GM12878 (cell line): Measurements from ENCODE around the gene GABRB2. TPM values are rescaled to one million over a fixed set of nuclear protein-coding genes. Genes with fewer than 3 reads are reported as not detected.

ENCODE experiments used
- FOS ChIP-seq: IDR thresholded peaks from 3 replicates; pipeline ENCODE4 v1.6.1; 2011; ENCODE audit warnings: borderline replicate concordance; ENCODE audit not compliant: insufficient read length; ENCODE audit errors: extremely low read depth
- JUND ChIP-seq: IDR thresholded peaks from 2 replicates; pipeline ENCODE4 v1.6.1; 2012; ENCODE audit warnings: low read depth, mild to moderate bottlenecking, low read length, improper control_type of control experiment, moderate library complexity
- MYB ChIP-seq: fragments of 150-350 bp; IDR thresholded peaks from 2 replicates; pipeline ENCODE4 v1.6.1; 2014; ENCODE audit warnings: mild to moderate bottlenecking, low read depth, low read length, borderline replicate concordance
- NBN ChIP-seq: fragments of 450-650 bp; IDR thresholded peaks from 2 replicates; pipeline ENCODE4 v1.6.1; 2016
- NFIC ChIP-seq: IDR thresholded peaks from 2 replicates; pipeline ENCODE4 v1.6.1; 2012; ENCODE audit warnings: low read depth, mild to moderate bottlenecking, inconsistent platforms, low read length, moderate library complexity
- NFXL1 ChIP-seq: fragments of 450-650 bp; IDR thresholded peaks from 2 replicates; pipeline ENCODE4 v1.6.1; 2017; ENCODE audit warnings: antibody characterized with exemption, mild to moderate bottlenecking, borderline replicate concordance
- STAT1 ChIP-seq: fragments of 450-650 bp; conservative IDR thresholded peaks from 2 replicates; pipeline ENCODE4 v1.6.1; 2014; ENCODE audit warnings: antibody characterized with exemption, mild to moderate bottlenecking
- ZNF384 ChIP-seq: IDR thresholded peaks from 2 replicates; pipeline ENCODE4 v1.6.1; 2012; ENCODE audit warnings: low read depth, mild to moderate bottlenecking, low read length, improper control_type of control experiment, borderline replicate concordance
- polyA plus RNA-seq, 11 experiments: library from polyadenylated mRNA; depleted of rRNA in 4 of 11; unstranded in 6 of 11; stranded (reverse) in 5 of 11; fragments of >200 nt; fragmentation: Nextera tagmentation in 4 of 11; fragmentation: Illumina TruSeq in 1 of 11; extraction: Ambion mirVana in 4 of 11; extraction: Trizol in 1 of 11; gene quantifications; 1 replicate in 1 of 11; 2 replicates in 10 of 11; pipeline versions ENCODE4 v1.2.1 to v1.2.3, GENCODE V29; 2011 to 2016; ENCODE audit warnings: inconsistent platforms in 2 of 11, missing spikeins in 2 of 11, low read depth in 1 of 11
- total RNA-seq, 4 experiments: library from RNA; depleted of rRNA in 3 of 4; stranded (reverse); fragments of >200 nt in 3 of 4; fragmentation: Illumina TruSeq in 1 of 4; extraction: Trizol in 1 of 4; gene quantifications; 2 replicates each; pipeline versions ENCODE4 v1.2.1 to v1.2.3, GENCODE V29; 2013 to 2021
- TF ChIP-seq, protein P1 (sequence below): IDR thresholded peaks from 2 replicates; pipeline ENCODE4 v1.6.1; 2011; ENCODE audit warnings: low read depth, low read length, improper control_type of control experiment, borderline replicate concordance
- TF ChIP-seq, protein P2 (sequence below): fragments of 450-650 bp; formaldehyde crosslinking; IDR thresholded peaks from 2 replicates; pipeline ENCODE4 v1.4.0; 2020; ENCODE audit warnings: mild to moderate bottlenecking, moderate library complexity

The GABRB2 gene
- total and polyA plus RNA-seq, 10 of the 15 experiments (the other 5 are each of a cell fraction or from before 2014, with no cell fraction given) = 0.12 to 0.85 (median 0.43) TPM

DNA sequence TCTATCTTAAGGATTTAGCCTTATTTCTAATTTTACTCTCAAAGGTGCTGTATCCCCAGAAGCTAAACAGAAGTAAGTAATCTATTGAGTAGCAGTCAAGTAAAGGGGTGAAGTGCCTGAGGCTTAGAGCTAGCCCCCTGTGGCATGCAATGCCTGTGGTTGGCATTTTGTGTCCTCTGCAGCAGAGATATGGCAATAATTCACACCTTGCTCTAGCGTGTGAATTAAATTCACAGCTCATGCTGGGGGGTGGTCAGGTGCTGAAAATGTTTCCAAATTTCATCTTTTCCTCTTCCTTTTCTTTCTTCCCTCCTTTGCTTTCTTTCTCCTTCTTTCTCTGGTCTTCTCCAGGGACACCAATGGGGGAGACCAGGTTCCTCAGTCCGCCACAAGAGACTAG, 262.1 kb downstream of the GABRB2 start (continued):
- no peak for TF ChIP-seq MYB
- TF ChIP-seq, protein P1, sequence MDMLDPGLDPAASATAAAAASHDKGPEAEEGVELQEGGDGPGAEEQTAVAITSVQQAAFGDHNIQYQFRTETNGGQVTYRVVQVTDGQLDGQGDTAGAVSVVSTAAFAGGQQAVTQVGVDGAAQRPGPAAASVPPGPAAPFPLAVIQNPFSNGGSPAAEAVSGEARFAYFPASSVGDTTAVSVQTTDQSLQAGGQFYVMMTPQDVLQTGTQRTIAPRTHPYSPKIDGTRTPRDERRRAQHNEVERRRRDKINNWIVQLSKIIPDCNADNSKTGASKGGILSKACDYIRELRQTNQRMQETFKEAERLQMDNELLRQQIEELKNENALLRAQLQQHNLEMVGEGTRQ = no peak
- TF ChIP-seq, protein P2, sequence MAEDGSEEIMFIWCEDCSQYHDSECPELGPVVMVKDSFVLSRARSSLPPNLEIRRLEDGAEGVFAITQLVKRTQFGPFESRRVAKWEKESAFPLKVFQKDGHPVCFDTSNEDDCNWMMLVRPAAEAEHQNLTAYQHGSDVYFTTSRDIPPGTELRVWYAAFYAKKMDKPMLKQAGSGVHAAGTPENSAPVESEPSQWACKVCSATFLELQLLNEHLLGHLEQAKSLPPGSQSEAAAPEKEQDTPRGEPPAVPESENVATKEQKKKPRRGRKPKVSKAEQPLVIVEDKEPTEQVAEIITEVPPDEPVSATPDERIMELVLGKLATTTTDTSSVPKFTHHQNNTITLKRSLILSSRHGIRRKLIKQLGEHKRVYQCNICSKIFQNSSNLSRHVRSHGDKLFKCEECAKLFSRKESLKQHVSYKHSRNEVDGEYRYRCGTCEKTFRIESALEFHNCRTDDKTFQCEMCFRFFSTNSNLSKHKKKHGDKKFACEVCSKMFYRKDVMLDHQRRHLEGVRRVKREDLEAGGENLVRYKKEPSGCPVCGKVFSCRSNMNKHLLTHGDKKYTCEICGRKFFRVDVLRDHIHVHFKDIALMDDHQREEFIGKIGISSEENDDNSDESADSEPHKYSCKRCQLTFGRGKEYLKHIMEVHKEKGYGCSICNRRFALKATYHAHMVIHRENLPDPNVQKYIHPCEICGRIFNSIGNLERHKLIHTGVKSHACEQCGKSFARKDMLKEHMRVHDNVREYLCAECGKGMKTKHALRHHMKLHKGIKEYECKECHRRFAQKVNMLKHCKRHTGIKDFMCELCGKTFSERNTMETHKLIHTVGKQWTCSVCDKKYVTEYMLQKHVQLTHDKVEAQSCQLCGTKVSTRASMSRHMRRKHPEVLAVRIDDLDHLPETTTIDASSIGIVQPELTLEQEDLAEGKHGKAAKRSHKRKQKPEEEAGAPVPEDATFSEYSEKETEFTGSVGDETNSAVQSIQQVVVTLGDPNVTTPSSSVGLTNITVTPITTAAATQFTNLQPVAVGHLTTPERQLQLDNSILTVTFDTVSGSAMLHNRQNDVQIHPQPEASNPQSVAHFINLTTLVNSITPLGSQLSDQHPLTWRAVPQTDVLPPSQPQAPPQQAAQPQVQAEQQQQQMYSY (CRISPR knock-in tag) = no peak
- no peak for TF ChIP-seq FOS
- no peak for TF ChIP-seq STAT1
- no peak for TF ChIP-seq ZNF384
- TF ChIP-seq JUND = no peak
- TF ChIP-seq NFIC = no peak
- no peak for TF ChIP-seq NFXL1
- no peak for TF ChIP-seq NBN
